ENCODE data around the gene STK4. TPM values are rescaled to one million over a fixed set of nuclear protein-coding genes. Genes with fewer than 3 reads are reported as not detected.
A peak's percentile ranks its signal among the peaks of the same experiment; 100 is the strongest.

Gene STK4
- total RNA-seq, 1 donor: 35.8 TPM

- no peak for TF ChIP-seq CTCF (IDR thresholded peaks at IDR 0.05; ENCODE audit: insufficient read depth, low read depth, low read length)
- H3K4me3 ChIP-seq (ENCODE audit: low read depth, low read length): peak overlapping the region; percentile 85
- DNase-seq (ENCODE audit: low read depth): peak; percentile 24
These were observed 7.2 kb upstream of the STK4 start for GRCh38 chr20:44959082-44959637.

- H3K4me3 ChIP-seq (ENCODE audit: low read depth, low read length): peak overlapping the region; percentile 85
- peak; percentile 56 for DNase-seq (ENCODE audit: low read depth)
- no peak for TF ChIP-seq CTCF (IDR thresholded peaks at IDR 0.05; ENCODE audit: insufficient read depth, low read depth, low read length)
These were observed 6.6 kb upstream of the STK4 start for GRCh38 chr20:44959638-44960102.

GRCh38 chr20:44960103-44960852 is 6.0 kb upstream of the STK4 start, which contains the start of gene TOMM34:
TSS of gene TOMM34 (minus strand) at chr20:44960397. CDS start at chr20:44960333, 64 bp downstream.
- peak within 1 kb of the TSS; percentile 85 for H3K4me3 ChIP-seq (ENCODE audit: low read depth, low read length)
- peak; percentile 91 for DNase-seq (ENCODE audit: low read depth)
- no peak for TF ChIP-seq CTCF (IDR thresholded peaks at IDR 0.05; ENCODE audit: insufficient read depth, low read depth, low read length)

- DNase-seq (ENCODE audit: low read depth): peak; percentile 34
- no peak overlapping the region for H3K4me3 ChIP-seq (ENCODE audit: low read depth, low read length)
- TF ChIP-seq CTCF (IDR thresholded peaks at IDR 0.05; ENCODE audit: insufficient read depth, low read depth, low read length): no peak
These were observed 5.1 kb upstream of the STK4 start for GRCh38 chr20:44961011-44961869.

- peak; percentile 23 for DNase-seq (ENCODE audit: low read depth)
These were observed 4.4 kb upstream of the STK4 start for GRCh38 chr20:44961870-44962267.

More at GRCh38 chr20:44961870-44962267, 4.4 kb upstream of the STK4 start:
- H3K4me3 ChIP-seq (ENCODE audit: low read depth, low read length): no peak overlapping the region
- no peak for TF ChIP-seq CTCF (IDR thresholded peaks at IDR 0.05; ENCODE audit: insufficient read depth, low read depth, low read length)
